HepG2 (cell line): ENCODE data around the gene PAK1IP1. TPM values are rescaled to one million over a fixed set of nuclear protein-coding genes. Genes with fewer than 3 reads are reported as not detected.
A peak's percentile ranks its signal among the peaks of the same experiment; 100 is the strongest.

ENCODE experiments used
- AHR ChIP-seq: IDR thresholded peaks from 2 replicates; pipeline ENCODE4 v1.6.1; 2018; ENCODE audit warnings: missing genetic modification reagents, missing compliant biosample characterization
- IRF2 ChIP-seq: IDR thresholded peaks from 2 replicates; pipeline ENCODE4 v1.6.1; 2018; ENCODE audit warnings: missing genetic modification reagents, missing compliant biosample characterization
- NCOA5 ChIP-seq: sonication (generic); formaldehyde crosslinking; IDR thresholded peaks from 2 replicates; pipeline ENCODE4 v1.4.0; 2020; ENCODE audit warnings: missing genetic modification reagents
- SALL2 ChIP-seq: sonication (generic); formaldehyde crosslinking; IDR thresholded peaks from 2 replicates; pipeline ENCODE4 v1.8.1; 2023; ENCODE audit warnings: mild to moderate bottlenecking, missing genetic modification reagents, inconsistent platforms
- ZFP41 ChIP-seq: sonication (generic); formaldehyde crosslinking; IDR thresholded peaks from 2 replicates; pipeline ENCODE4 v1.4.0; 2020; ENCODE audit warnings: mild to moderate bottlenecking, missing genetic modification reagents, borderline replicate concordance
- ZNF235 ChIP-seq: sonication (generic); formaldehyde crosslinking; IDR thresholded peaks from 2 replicates; pipeline ENCODE4 v1.8.1; 2023; ENCODE audit warnings: mild to moderate bottlenecking, missing genetic modification reagents, borderline replicate concordance
- ZNF329 ChIP-seq: sonication (generic); formaldehyde crosslinking; IDR thresholded peaks from 2 replicates; pipeline ENCODE4 v1.9.0; 2021; ENCODE audit warnings: low read depth, mild to moderate bottlenecking, missing genetic modification reagents
- ZNF337 ChIP-seq: sonication (generic); formaldehyde crosslinking; IDR thresholded peaks from 2 replicates; pipeline ENCODE4 v1.5.1; 2020; ENCODE audit warnings: missing genetic modification reagents, low read depth, mild to moderate bottlenecking, borderline replicate concordance
- ZNF484 ChIP-seq: sonication (generic); formaldehyde crosslinking; IDR thresholded peaks from 2 replicates; pipeline ENCODE4 v1.5.1; 2020; ENCODE audit warnings: mild to moderate bottlenecking, low read depth, missing genetic modification reagents, borderline replicate concordance
- ZNF501 ChIP-seq: sonication (generic); formaldehyde crosslinking; IDR thresholded peaks from 2 replicates; pipeline ENCODE4 v1.5.1; 2020; ENCODE audit warnings: mild to moderate bottlenecking, moderate library complexity, missing genetic modification reagents
- ZNF619 ChIP-seq: sonication (generic); formaldehyde crosslinking; IDR thresholded peaks from 2 replicates; pipeline ENCODE4 v1.4.0; 2020; ENCODE audit warnings: mild to moderate bottlenecking, missing genetic modification reagents
- ZNF670 ChIP-seq: sonication (generic); formaldehyde crosslinking; IDR thresholded peaks from 2 replicates; pipeline ENCODE4 v1.8.0; 2022; ENCODE audit warnings: mild to moderate bottlenecking, missing genetic modification reagents, borderline replicate concordance
- polyA plus RNA-seq, 8 experiments: library from polyadenylated mRNA; depleted of rRNA in 3 of 8; stranded (reverse) in 7 of 8; unstranded in 1 of 8; fragments of >200 nt; fragmentation: Illumina TruSeq in 4 of 8; extraction: Trizol in 4 of 8; gene quantifications; 2 replicates each; pipeline versions ENCODE4 v1.2.1 to v1.2.3, GENCODE V29; 2011 to 2016; ENCODE audit warnings: low read depth in 4 of 8, missing spikeins in 1 of 8, mixed read lengths in 1 of 8; ENCODE audit not compliant: insufficient read depth in 1 of 8
- total RNA-seq, 5 experiments: library from RNA; depleted of rRNA; stranded (reverse); fragments of >200 nt; fragmentation: Illumina TruSeq; extraction: Trizol; gene quantifications; 2 replicates each; pipeline ENCODE4 v1.2.3, GENCODE V29; 2016; ENCODE audit warnings: low read depth in 1 of 5
- TF ChIP-seq, protein P1 (sequence below): sonication (generic); formaldehyde crosslinking; IDR thresholded peaks from 2 replicates; pipeline ENCODE4 v1.5.0; 2020; ENCODE audit warnings: missing genetic modification reagents
- TF ChIP-seq, protein P2 (sequence below): sonication (generic); formaldehyde crosslinking; IDR thresholded peaks from 2 replicates; pipeline ENCODE4 v1.5.0; 2020; ENCODE audit warnings: mild to moderate bottlenecking, missing genetic modification reagents, moderate library complexity
- TF ChIP-seq, protein P3 (sequence below): IDR thresholded peaks from 2 replicates; pipeline ENCODE4 v1.6.1; 2016; ENCODE audit warnings: missing compliant biosample characterization, missing genetic modification reagents, borderline replicate concordance
- TF ChIP-seq, protein P4 (sequence below): sonication (generic); formaldehyde crosslinking; conservative IDR thresholded peaks from 2 replicates; pipeline ENCODE4 v1.4.0; 2020; ENCODE audit warnings: missing genetic modification reagents
- TF ChIP-seq, protein P5 (sequence below): IDR thresholded peaks from 2 replicates; pipeline ENCODE4 v1.6.1; 2016; ENCODE audit warnings: missing genetic modification reagents, missing compliant biosample characterization
- TF ChIP-seq, protein P6 (sequence below): sonication (generic); formaldehyde crosslinking; conservative IDR thresholded peaks from 2 replicates; pipeline ENCODE4 v1.8.0; 2022; ENCODE audit warnings: low read depth, missing genetic modification reagents

PAK1IP1 gene
- total and polyA plus RNA-seq, 2 of the 13 experiments (the other 11 are each of a cell fraction or from before 2014, with no cell fraction given), result 23.4 to 66.2 TPM

DNA sequence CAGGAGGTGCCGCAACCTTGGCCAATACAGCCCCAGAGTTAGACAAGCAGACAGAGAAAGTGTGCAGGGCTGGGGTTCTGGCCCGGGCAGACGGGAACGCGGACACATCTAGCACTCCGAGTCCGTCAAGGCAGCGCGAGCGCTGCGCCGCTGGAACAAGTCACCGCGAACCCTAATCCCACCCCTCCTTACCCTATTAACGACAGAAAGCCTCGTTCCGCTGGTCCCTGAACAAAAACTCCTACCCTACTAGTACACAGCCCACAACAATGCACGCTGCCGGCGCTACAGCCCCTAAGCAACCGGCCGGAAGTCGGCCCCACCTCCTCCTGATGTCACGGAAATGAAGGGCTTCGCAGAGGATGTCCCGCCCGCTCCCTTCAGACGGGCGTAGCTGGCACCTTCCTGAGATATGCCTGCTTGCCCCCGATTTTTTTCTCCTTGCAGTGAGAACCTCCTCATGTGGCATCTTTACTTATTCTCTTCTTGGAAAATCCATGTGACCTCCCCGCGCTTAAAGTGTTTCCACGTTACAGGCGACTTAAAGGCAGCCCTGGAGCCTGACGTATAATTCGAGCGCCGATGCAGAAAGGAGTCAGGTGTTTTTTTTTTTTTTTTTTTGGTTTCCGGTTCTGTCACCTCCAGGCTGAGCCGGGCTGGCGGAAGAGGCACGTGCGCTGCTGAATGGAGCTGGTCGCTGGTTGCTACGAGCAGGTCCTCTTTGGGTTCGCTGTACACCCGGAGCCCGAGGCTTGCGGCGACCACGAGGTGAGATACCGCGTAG lies at the start of gene PAK1IP1, which contains the start of gene C6orf52 (continued):
- TF ChIP-seq, protein P1, sequence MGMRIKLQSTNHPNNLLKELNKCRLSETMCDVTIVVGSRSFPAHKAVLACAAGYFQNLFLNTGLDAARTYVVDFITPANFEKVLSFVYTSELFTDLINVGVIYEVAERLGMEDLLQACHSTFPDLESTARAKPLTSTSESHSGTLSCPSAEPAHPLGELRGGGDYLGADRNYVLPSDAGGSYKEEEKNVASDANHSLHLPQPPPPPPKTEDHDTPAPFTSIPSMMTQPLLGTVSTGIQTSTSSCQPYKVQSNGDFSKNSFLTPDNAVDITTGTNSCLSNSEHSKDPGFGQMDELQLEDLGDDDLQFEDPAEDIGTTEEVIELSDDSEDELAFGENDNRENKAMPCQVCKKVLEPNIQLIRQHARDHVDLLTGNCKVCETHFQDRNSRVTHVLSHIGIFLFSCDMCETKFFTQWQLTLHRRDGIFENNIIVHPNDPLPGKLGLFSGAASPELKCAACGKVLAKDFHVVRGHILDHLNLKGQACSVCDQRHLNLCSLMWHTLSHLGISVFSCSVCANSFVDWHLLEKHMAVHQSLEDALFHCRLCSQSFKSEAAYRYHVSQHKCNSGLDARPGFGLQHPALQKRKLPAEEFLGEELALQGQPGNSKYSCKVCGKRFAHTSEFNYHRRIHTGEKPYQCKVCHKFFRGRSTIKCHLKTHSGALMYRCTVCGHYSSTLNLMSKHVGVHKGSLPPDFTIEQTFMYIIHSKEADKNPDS (CRISPR knock-in tag), result no peak
- TF ChIP-seq, protein P2, sequence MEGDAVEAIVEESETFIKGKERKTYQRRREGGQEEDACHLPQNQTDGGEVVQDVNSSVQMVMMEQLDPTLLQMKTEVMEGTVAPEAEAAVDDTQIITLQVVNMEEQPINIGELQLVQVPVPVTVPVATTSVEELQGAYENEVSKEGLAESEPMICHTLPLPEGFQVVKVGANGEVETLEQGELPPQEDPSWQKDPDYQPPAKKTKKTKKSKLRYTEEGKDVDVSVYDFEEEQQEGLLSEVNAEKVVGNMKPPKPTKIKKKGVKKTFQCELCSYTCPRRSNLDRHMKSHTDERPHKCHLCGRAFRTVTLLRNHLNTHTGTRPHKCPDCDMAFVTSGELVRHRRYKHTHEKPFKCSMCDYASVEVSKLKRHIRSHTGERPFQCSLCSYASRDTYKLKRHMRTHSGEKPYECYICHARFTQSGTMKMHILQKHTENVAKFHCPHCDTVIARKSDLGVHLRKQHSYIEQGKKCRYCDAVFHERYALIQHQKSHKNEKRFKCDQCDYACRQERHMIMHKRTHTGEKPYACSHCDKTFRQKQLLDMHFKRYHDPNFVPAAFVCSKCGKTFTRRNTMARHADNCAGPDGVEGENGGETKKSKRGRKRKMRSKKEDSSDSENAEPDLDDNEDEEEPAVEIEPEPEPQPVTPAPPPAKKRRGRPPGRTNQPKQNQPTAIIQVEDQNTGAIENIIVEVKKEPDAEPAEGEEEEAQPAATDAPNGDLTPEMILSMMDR (CRISPR knock-in tag), result peak; percentile 6; the same call in 1 of the 2 replicates
- TF ChIP-seq SALL2 (peak; percentile 96), ZNF329 (CRISPR knock-in tag) (no peak; the same call in 1 of the 2 replicates), ZFP41 (CRISPR knock-in tag) (peak; percentile 85; the same call in 1 of the 2 replicates), IRF2 (CRISPR knock-in tag) (peak; percentile 90; the same call in 1 of the 2 replicates), ZNF235 (CRISPR knock-in tag) (no peak), ZNF501 (CRISPR knock-in tag) (peak; percentile 96), ZNF619 (CRISPR knock-in tag) (peak; percentile 80; the same call in 1 of the 2 replicates), NCOA5 (CRISPR knock-in tag) (no peak), ZNF670 (CRISPR knock-in tag) (no peak), AHR (peak; percentile 32), ZNF337 (CRISPR knock-in tag) (0 out of 2 replicates have a peak, but pooled peaks have one; percentile 62), ZNF484 (CRISPR knock-in tag) (no peak)
- TF ChIP-seq, protein P3, sequence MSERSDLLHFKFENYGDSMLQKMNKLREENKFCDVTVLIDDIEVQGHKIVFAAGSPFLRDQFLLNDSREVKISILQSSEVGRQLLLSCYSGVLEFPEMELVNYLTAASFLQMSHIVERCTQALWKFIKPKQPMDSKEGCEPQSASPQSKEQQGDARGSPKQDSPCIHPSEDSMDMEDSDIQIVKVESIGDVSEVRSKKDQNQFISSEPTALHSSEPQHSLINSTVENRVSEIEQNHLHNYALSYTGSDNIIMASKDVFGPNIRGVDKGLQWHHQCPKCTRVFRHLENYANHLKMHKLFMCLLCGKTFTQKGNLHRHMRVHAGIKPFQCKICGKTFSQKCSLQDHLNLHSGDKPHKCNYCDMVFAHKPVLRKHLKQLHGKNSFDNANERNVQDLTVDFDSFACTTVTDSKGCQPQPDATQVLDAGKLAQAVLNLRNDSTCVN (CRISPR knock-in tag), result 0 out of 2 replicates have a peak, but pooled peaks have one; percentile 19
- TF ChIP-seq, protein P4, sequence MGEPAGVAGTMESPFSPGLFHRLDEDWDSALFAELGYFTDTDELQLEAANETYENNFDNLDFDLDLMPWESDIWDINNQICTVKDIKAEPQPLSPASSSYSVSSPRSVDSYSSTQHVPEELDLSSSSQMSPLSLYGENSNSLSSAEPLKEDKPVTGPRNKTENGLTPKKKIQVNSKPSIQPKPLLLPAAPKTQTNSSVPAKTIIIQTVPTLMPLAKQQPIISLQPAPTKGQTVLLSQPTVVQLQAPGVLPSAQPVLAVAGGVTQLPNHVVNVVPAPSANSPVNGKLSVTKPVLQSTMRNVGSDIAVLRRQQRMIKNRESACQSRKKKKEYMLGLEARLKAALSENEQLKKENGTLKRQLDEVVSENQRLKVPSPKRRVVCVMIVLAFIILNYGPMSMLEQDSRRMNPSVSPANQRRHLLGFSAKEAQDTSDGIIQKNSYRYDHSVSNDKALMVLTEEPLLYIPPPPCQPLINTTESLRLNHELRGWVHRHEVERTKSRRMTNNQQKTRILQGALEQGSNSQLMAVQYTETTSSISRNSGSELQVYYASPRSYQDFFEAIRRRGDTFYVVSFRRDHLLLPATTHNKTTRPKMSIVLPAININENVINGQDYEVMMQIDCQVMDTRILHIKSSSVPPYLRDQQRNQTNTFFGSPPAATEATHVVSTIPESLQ, result 0 out of 2 replicates have a peak, but pooled peaks have one; percentile 75
- TF ChIP-seq, protein P5, sequence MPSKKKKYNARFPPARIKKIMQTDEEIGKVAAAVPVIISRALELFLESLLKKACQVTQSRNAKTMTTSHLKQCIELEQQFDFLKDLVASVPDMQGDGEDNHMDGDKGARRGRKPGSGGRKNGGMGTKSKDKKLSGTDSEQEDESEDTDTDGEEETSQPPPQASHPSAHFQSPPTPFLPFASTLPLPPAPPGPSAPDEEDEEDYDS, result peak; percentile 86
- TF ChIP-seq, protein P6, sequence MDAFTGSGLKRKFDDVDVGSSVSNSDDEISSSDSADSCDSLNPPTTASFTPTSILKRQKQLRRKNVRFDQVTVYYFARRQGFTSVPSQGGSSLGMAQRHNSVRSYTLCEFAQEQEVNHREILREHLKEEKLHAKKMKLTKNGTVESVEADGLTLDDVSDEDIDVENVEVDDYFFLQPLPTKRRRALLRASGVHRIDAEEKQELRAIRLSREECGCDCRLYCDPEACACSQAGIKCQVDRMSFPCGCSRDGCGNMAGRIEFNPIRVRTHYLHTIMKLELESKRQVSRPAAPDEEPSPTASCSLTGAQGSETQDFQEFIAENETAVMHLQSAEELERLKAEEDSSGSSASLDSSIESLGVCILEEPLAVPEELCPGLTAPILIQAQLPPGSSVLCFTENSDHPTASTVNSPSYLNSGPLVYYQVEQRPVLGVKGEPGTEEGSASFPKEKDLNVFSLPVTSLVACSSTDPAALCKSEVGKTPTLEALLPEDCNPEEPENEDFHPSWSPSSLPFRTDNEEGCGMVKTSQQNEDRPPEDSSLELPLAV (CRISPR knock-in tag), result no peak
